Measurements from ENCODE around the gene ACTA2. TPM values are rescaled to one million over a fixed set of nuclear protein-coding genes. Genes with fewer than 3 reads are reported as not detected.

The ACTA2 gene
- total and polyA plus RNA-seq, 2 donors (not counting 1 experiment from before 2014, with no cell fraction given) = 78.4 to 2,788 TPM

DNA sequence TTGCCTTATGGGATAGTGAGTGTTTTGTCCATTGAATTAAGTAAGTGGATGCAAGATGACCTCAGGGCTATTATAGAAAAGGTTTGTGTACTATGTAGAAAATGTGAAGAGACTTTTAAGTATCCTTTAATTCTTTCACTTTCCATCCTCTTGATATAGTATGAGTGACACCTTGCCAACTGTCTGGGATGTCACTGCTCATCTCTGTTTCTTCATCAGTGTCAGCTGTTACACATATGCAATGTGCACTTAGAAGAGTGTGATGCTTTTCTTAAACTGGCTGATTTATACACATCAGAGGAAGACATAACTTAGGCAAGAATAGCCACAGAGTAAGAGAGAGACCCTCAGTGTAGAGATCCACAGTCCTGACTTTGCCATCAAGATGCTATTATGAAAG, 8.7 kb upstream of the ACTA2 start:
- DNase-seq (ENCODE audit: low read depth in 2 of 2) = no peak
- Histone ChIP-seq H2AFZ (ENCODE audit: low read length) (no peak overlapping the region), H3K9me3 (ENCODE audit: control insufficient read depth, insufficient read depth, low read depth, low read length) (no peaks in the 10 kb centered on the region), H3K79me2 (ENCODE audit: control insufficient read depth, insufficient read depth, low read length) (no peaks in the 10 kb centered on the region), H3K27ac (ENCODE audit: insufficient read depth, low read length) (no peak overlapping the region), H3K4me1 (ENCODE audit: control insufficient read depth, extremely low read depth, insufficient read depth, low read length) (no peaks in the 10 kb centered on the region), H3K27me3 (ENCODE audit: control insufficient read depth, insufficient read depth, low read length) (no peaks in the 10 kb centered on the region), H3K9ac (ENCODE audit: insufficient read depth, low read length) (no peak overlapping the region), H3K4me2 (ENCODE audit: extremely low read depth, insufficient read depth, low read length) (no peak overlapping the region), H3K4me3 (replicated peaks in 1 of 4; ENCODE audit: control extremely low read depth in 1 of 4, insufficient read depth in 1 of 4, low read depth in 3 of 4, low read length in 4 of 4) (no peak overlapping the region), H4K20me1 (ENCODE audit: control insufficient read depth, extremely low read depth, insufficient read depth, low read length) (no peaks in the 10 kb centered on the region), H3K36me3 (ENCODE audit: control insufficient read depth, insufficient read depth, low read length) (no peaks in the 10 kb centered on the region)
- TF ChIP-seq EZH2 (IDR thresholded peaks at IDR 0.05; ENCODE audit: low read length, missing control alignments) = no peak
- TF ChIP-seq, protein P1, sequence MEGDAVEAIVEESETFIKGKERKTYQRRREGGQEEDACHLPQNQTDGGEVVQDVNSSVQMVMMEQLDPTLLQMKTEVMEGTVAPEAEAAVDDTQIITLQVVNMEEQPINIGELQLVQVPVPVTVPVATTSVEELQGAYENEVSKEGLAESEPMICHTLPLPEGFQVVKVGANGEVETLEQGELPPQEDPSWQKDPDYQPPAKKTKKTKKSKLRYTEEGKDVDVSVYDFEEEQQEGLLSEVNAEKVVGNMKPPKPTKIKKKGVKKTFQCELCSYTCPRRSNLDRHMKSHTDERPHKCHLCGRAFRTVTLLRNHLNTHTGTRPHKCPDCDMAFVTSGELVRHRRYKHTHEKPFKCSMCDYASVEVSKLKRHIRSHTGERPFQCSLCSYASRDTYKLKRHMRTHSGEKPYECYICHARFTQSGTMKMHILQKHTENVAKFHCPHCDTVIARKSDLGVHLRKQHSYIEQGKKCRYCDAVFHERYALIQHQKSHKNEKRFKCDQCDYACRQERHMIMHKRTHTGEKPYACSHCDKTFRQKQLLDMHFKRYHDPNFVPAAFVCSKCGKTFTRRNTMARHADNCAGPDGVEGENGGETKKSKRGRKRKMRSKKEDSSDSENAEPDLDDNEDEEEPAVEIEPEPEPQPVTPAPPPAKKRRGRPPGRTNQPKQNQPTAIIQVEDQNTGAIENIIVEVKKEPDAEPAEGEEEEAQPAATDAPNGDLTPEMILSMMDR (conservative IDR thresholded peaks at IDR 0.05 in 1 of 2, IDR thresholded peaks at IDR 0.05 in 1 of 2; ENCODE audit: low read depth in 1 of 2, low read length in 2 of 2) = no peak

DNA sequence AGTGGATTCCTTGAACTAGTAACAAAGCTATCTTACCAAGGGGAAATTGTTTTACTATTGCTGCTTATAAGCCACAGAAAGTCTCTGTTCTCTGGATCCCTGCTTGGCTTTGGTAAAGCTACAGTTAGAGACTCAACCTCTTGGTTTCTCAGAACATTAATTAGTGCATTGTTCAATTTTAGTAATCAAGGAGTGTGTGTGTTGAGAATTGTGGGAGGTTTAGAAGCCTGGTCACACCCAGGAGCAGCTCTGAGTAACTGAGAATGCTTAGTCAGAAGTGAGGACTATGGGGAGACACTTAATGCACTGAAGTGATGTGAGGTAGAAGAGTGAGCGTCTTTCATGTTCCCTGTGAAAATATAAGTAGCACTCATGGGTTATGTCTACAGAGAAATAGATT, 8.2 kb upstream of the ACTA2 start:
- Histone ChIP-seq H3K79me2 (ENCODE audit: control insufficient read depth, insufficient read depth, low read length) (no peaks in the 10 kb centered on the region), H3K27me3 (ENCODE audit: control insufficient read depth, insufficient read depth, low read length) (no peaks in the 10 kb centered on the region), H4K20me1 (ENCODE audit: control insufficient read depth, extremely low read depth, insufficient read depth, low read length) (no peaks in the 10 kb centered on the region), H3K9ac (ENCODE audit: insufficient read depth, low read length) (no peak overlapping the region), H3K27ac (ENCODE audit: insufficient read depth, low read length) (no peak overlapping the region), H3K9me3 (ENCODE audit: control insufficient read depth, insufficient read depth, low read depth, low read length) (no peaks in the 10 kb centered on the region), H3K4me1 (ENCODE audit: control insufficient read depth, extremely low read depth, insufficient read depth, low read length) (no peaks in the 10 kb centered on the region), H3K4me3 (replicated peaks in 1 of 4; ENCODE audit: control extremely low read depth in 1 of 4, insufficient read depth in 1 of 4, low read depth in 3 of 4, low read length in 4 of 4) (no peak overlapping the region), H2AFZ (ENCODE audit: low read length) (no peak overlapping the region), H3K4me2 (ENCODE audit: extremely low read depth, insufficient read depth, low read length) (no peak overlapping the region), H3K36me3 (ENCODE audit: control insufficient read depth, insufficient read depth, low read length) (no peaks in the 10 kb centered on the region)
- no peak for TF ChIP-seq EZH2 (IDR thresholded peaks at IDR 0.05; ENCODE audit: low read length, missing control alignments)
- TF ChIP-seq, protein P1 (conservative IDR thresholded peaks at IDR 0.05 in 1 of 2, IDR thresholded peaks at IDR 0.05 in 1 of 2; ENCODE audit: low read depth in 1 of 2, low read length in 2 of 2) = no peak
- DNase-seq (ENCODE audit: low read depth in 2 of 2) = no peak

DNA sequence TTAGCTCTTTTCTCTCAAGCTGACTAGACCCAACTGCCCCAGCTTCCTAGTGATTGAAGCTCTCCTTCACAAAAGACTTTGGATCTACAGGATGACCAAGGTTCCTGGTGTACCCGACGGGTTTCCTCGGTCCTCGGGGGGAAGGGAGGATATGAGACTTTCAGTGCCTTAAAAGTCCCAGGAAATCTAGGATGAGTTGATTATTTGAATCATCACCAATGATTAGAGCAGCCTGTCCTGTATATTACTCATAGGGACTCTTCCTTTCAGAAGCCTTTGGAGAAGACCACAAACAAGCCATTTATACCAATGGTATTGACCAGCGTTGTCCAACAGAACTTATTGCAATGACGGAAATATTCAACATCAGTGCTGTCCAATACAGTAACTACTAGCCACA, 6.1 kb upstream of the ACTA2 start:
- Histone ChIP-seq H3K9me3 (ENCODE audit: control insufficient read depth, insufficient read depth, low read depth, low read length) (no peaks in the 10 kb centered on the region), H3K27ac (ENCODE audit: insufficient read depth, low read length) (no peak overlapping the region), H3K4me3 (replicated peaks in 1 of 4; ENCODE audit: control extremely low read depth in 1 of 4, insufficient read depth in 1 of 4, low read depth in 3 of 4, low read length in 4 of 4) (no peak overlapping the region), H2AFZ (ENCODE audit: low read length) (no peak overlapping the region), H3K4me2 (ENCODE audit: extremely low read depth, insufficient read depth, low read length) (no peak overlapping the region), H3K27me3 (ENCODE audit: control insufficient read depth, insufficient read depth, low read length) (no peaks in the 10 kb centered on the region), H3K36me3 (ENCODE audit: control insufficient read depth, insufficient read depth, low read length) (no peaks in the 10 kb centered on the region), H3K79me2 (ENCODE audit: control insufficient read depth, insufficient read depth, low read length) (no peaks in the 10 kb centered on the region), H3K4me1 (ENCODE audit: control insufficient read depth, extremely low read depth, insufficient read depth, low read length) (no peaks in the 10 kb centered on the region), H3K9ac (ENCODE audit: insufficient read depth, low read length) (no peak overlapping the region), H4K20me1 (ENCODE audit: control insufficient read depth, extremely low read depth, insufficient read depth, low read length) (no peaks in the 10 kb centered on the region)
- TF ChIP-seq, protein P1 (conservative IDR thresholded peaks at IDR 0.05 in 1 of 2, IDR thresholded peaks at IDR 0.05 in 1 of 2; ENCODE audit: low read depth in 1 of 2, low read length in 2 of 2) = no peak
- no peak for TF ChIP-seq EZH2 (IDR thresholded peaks at IDR 0.05; ENCODE audit: low read length, missing control alignments)
- no peak for DNase-seq (ENCODE audit: low read depth in 2 of 2)

All from fibroblast of lung (primary cell).